IMR-90 (cell line): Measurements from ENCODE around the gene ACYP2. TPM values are rescaled to one million over a fixed set of nuclear protein-coding genes. Genes with fewer than 3 reads are reported as not detected.

Source experiments
- ATAC-seq: fragments of 200-7000 bp; cut with Tn5 transposase; 2 replicates; pipeline ENCODE4 v1.9.1; 2020; ENCODE audit warnings: low read depth, mild to moderate bottlenecking, moderate library complexity
- BruUV-seq: library from RNA; stranded (reverse); fragments of 400-500 nt; replicated peaks from 2 replicates; lab custom pipeline; 2021; lab: Mats Ljungman, UMichigan
- CTCF ChIA-PET: fragments of 300-600 bp; formaldehyde crosslinking; extraction: SDS; loops from one replicate; lab custom pipeline; 2021; ENCODE audit warnings: antibody characterized with exemption; lab: Yijun Ruan, JAX
- POLR2A ChIA-PET: fragments of 300-600 bp; sonication (Branson Sonifier 250); formaldehyde crosslinking; loops from one replicate; lab custom pipeline; 2022; ENCODE audit warnings: antibody characterized with exemption; ENCODE audit not compliant: unreplicated experiment; lab: Charles Lee
- DNase-seq: peaks from one replicate; pipeline ENCODE4 v3.0.0; 2013
- H2AFZ ChIP-seq: replicated peaks from 2 replicates; pipeline ENCODE3; 2013; ENCODE audit warnings: low read length, mild to moderate bottlenecking; ENCODE audit not compliant: poor library complexity
- H2AK5ac ChIP-seq: 2 replicates; pipeline ENCODE4 v1.6.1; 2013; ENCODE audit warnings: low read depth, low read length, inconsistent platforms
- H2AK9ac ChIP-seq: replicated peaks from 2 replicates; pipeline ENCODE3; 2013; ENCODE audit warnings: mild to moderate bottlenecking, low read depth, low read length, moderate library complexity; ENCODE audit not compliant: poor library complexity
- H2BK120ac ChIP-seq: 2 replicates; pipeline ENCODE4 v1.6.1; 2013; ENCODE audit warnings: low read depth, low read length, inconsistent platforms
- H2BK15ac ChIP-seq: 3 replicates; pipeline ENCODE4 v1.6.1; 2013; ENCODE audit warnings: low read depth, low read length, inconsistent platforms
- H2BK20ac ChIP-seq: 2 replicates; pipeline ENCODE4 v1.6.1; 2013; ENCODE audit warnings: low read depth, mild to moderate bottlenecking, inconsistent platforms, low read length, moderate library complexity
- H2BK5ac ChIP-seq: 2 replicates; pipeline ENCODE4 v1.6.1; 2013; ENCODE audit warnings: mild to moderate bottlenecking, low read depth, low read length, inconsistent platforms; ENCODE audit not compliant: poor library complexity, severe bottlenecking
- H3K14ac ChIP-seq: replicated peaks from 2 replicates; pipeline ENCODE4 v1.6.1; 2013; ENCODE audit warnings: low read depth, low read length, inconsistent platforms
- H3K18ac ChIP-seq: 2 replicates; pipeline ENCODE4 v1.6.1; 2013; ENCODE audit warnings: low read depth, low read length, control low read depth
- H3K23ac ChIP-seq: 2 replicates; pipeline ENCODE4 v1.6.1; 2013; ENCODE audit warnings: low read depth, low read length, inconsistent platforms
- H3K27ac ChIP-seq: 2 replicates; pipeline ENCODE4 v1.5.1; 2013; ENCODE audit warnings: mild to moderate bottlenecking, control low read depth, low read length; ENCODE audit not compliant: insufficient read depth
- H3K27me3 ChIP-seq: 2 replicates; pipeline ENCODE4 v1.6.1; 2013; ENCODE audit warnings: low read length; ENCODE audit not compliant: control insufficient read depth, insufficient read depth
- H3K36me3 ChIP-seq: 2 replicates; pipeline ENCODE4 v1.6.1; 2013; ENCODE audit warnings: low read length, mixed read lengths; ENCODE audit not compliant: control insufficient read depth, insufficient read depth
- H3K4ac ChIP-seq: 2 replicates; pipeline ENCODE4 v1.6.1; 2013; ENCODE audit warnings: low read depth, low read length, inconsistent platforms
- H3K4me1 ChIP-seq: 2 replicates; pipeline ENCODE4 v1.6.1; 2013; ENCODE audit warnings: low read length, mixed read lengths; ENCODE audit not compliant: control insufficient read depth, insufficient read depth
- H3K4me2 ChIP-seq: 2 replicates; pipeline ENCODE4 v1.6.1; 2013; ENCODE audit warnings: low read depth, mild to moderate bottlenecking, control low read depth, low read length, moderate library complexity
- H3K4me3 ChIP-seq: 2 replicates; pipeline ENCODE4 v1.5.1; 2013; ENCODE audit warnings: low read depth, mild to moderate bottlenecking, control low read depth, low read length, moderate library complexity; ENCODE audit not compliant: insufficient read depth
- H3K56ac ChIP-seq: 2 replicates; pipeline ENCODE4 v1.6.1; 2013; ENCODE audit warnings: low read length, inconsistent platforms; ENCODE audit not compliant: insufficient read depth; ENCODE audit errors: extremely low read depth
- H3K79me1 ChIP-seq, 2 experiments: 2 replicates each; pipeline ENCODE4 v1.6.1; 2013; ENCODE audit warnings: low read length in 2 of 2, inconsistent platforms in 1 of 2, low read depth in 1 of 2
- H3K9ac ChIP-seq: 2 replicates; pipeline ENCODE4 v1.6.1; 2013; ENCODE audit warnings: low read depth, low read length, control low read depth
- H3K9me1 ChIP-seq: 2 replicates; pipeline ENCODE4 v1.6.1; 2013; ENCODE audit warnings: low read length, inconsistent platforms; ENCODE audit not compliant: insufficient read depth
- H3K9me3 ChIP-seq: 2 replicates; pipeline ENCODE4 v1.6.1; 2013; ENCODE audit warnings: low read length; ENCODE audit not compliant: control insufficient read depth, insufficient read depth
- H4K20me1 ChIP-seq: 2 replicates; pipeline ENCODE4 v1.6.1; 2013; ENCODE audit warnings: low read length, inconsistent platforms; ENCODE audit not compliant: insufficient read depth
- H4K5ac ChIP-seq: 2 replicates; pipeline ENCODE4 v1.6.1; 2013; ENCODE audit warnings: mild to moderate bottlenecking, low read depth, low read length, control low read depth
- H4K8ac ChIP-seq, 2 experiments: 2 replicates each; pipeline ENCODE4 v1.6.1; 2013; ENCODE audit warnings: low read depth in 2 of 2, low read length in 2 of 2, control low read depth in 1 of 2, inconsistent platforms in 1 of 2
- H4K91ac ChIP-seq: 2 replicates; pipeline ENCODE4 v1.6.1; 2013; ENCODE audit warnings: low read depth, low read length, inconsistent platforms; ENCODE audit not compliant: insufficient read depth
- BHLHE40 ChIP-seq: fragments of 150-350 bp; IDR thresholded peaks from 2 replicates; pipeline ENCODE4 v1.6.1; 2016; ENCODE audit warnings: mild to moderate bottlenecking, low read depth, low read length
- CEBPB ChIP-seq: IDR thresholded peaks from 2 replicates; pipeline ENCODE4 v1.6.1; 2012; ENCODE audit warnings: low read depth, low read length, improper control_type of control experiment
- CHD1 ChIP-seq: IDR thresholded peaks from 2 replicates; pipeline ENCODE4 v1.6.1; 2012; ENCODE audit warnings: low read depth, low read length, improper control_type of control experiment
- FOS ChIP-seq: fragments of 150-350 bp; IDR thresholded peaks from 2 replicates; pipeline ENCODE4 v1.6.1; 2016; ENCODE audit warnings: low read depth, low read length
- MAFK ChIP-seq: IDR thresholded peaks from 2 replicates; pipeline ENCODE4 v1.6.1; 2012; ENCODE audit warnings: low read depth, low read length, improper control_type of control experiment
- MAZ ChIP-seq: IDR thresholded peaks from 2 replicates; pipeline ENCODE4 v1.6.1; 2012; ENCODE audit warnings: low read depth, mild to moderate bottlenecking, low read length, improper control_type of control experiment, moderate library complexity, borderline replicate concordance
- MXI1 ChIP-seq: IDR thresholded peaks from 2 replicates; pipeline ENCODE4 v1.6.1; 2012; ENCODE audit warnings: low read depth, mild to moderate bottlenecking, low read length, moderate library complexity, borderline replicate concordance
- NFE2L2 ChIP-seq: fragments of 150-350 bp; IDR thresholded peaks from 2 replicates; pipeline ENCODE4 v1.6.1; 2016; ENCODE audit warnings: low read depth, mild to moderate bottlenecking, low read length
- RAD21 ChIP-seq: IDR thresholded peaks from 2 replicates; pipeline ENCODE4 v1.6.1; 2012; ENCODE audit warnings: low read length, improper control_type of control experiment
- RCOR1 ChIP-seq: IDR thresholded peaks from 2 replicates; pipeline ENCODE4 v1.6.1; 2012; ENCODE audit warnings: mild to moderate bottlenecking, low read length, improper control_type of control experiment; ENCODE audit not compliant: insufficient replicate concordance
- RFX5 ChIP-seq: IDR thresholded peaks from 2 replicates; pipeline ENCODE4 v1.8.0; 2012; ENCODE audit warnings: low read depth, mild to moderate bottlenecking, low read length, moderate library complexity
- SMC3 ChIP-seq: fragments of 150-350 bp; IDR thresholded peaks from 2 replicates; pipeline ENCODE4 v1.6.1; 2016; ENCODE audit warnings: low read depth, mild to moderate bottlenecking, antibody characterized with exemption, low read length, moderate library complexity
- WGBS, 2 experiments: methylation state at CpG; one replicate each; pipeline versions ENCODE4 v1.1.5 to v1.1.7; 2013; ENCODE audit warnings: missing lambda C conversion rate in 2 of 2; ENCODE audit not compliant: insufficient read length in 1 of 2; ENCODE audit errors: extremely low coverage in 2 of 2; 5-methylcytosine and 5-hydroxymethylcytosine counted together
- dilution Hi-C: fragments of 300-500 bp; cut with HindIII; formaldehyde crosslinking; loops from one replicate; pipeline ENCODE4 v1.14.3; 2018; ENCODE audit warnings: low sequenced_read_pairs; ENCODE audit not compliant: unreplicated experiment
- in situ Hi-C: fragments of 300-500 bp; cut with MboI; formaldehyde crosslinking; loops from 3 replicates; pipeline ENCODE4 v1.14.3; 2019; ENCODE audit warnings: low sequenced_read_pairs, inconsistent platforms, mixed read lengths
- intact Hi-C: fragments of 100-400 bp; cut with micrococcal nuclease; formaldehyde crosslinking; loops from 2 replicates; pipeline ENCODE4 v1.10.0; 2022
- polyA plus RNA-seq, 3 experiments: library from polyadenylated mRNA; depleted of rRNA; stranded (reverse); fragments of >200 nt; gene quantifications; 2 replicates each; pipeline ENCODE4 v1.2.3, GENCODE V29; 2012; ENCODE audit warnings: low replicate concordance in 1 of 3
- total RNA-seq: library from RNA; depleted of rRNA; stranded (reverse); fragments of >200 nt; gene quantifications from 2 replicates; pipeline ENCODE4 v1.2.3, GENCODE V29; 2012
- TF ChIP-seq, protein P1 (sequence below): conservative IDR thresholded peaks from 2 replicates; pipeline ENCODE4 v1.5.1; 2012; ENCODE audit warnings: mild to moderate bottlenecking, low read depth, low read length, improper control_type of control experiment
- TF ChIP-seq, protein P2 (sequence below): fragments of 150-350 bp; IDR thresholded peaks from 2 replicates; pipeline ENCODE4 v1.6.1; 2016; ENCODE audit warnings: low read depth, mild to moderate bottlenecking, low read length, moderate library complexity, borderline replicate concordance
- TF ChIP-seq, protein P3 (sequence below): fragments of 150-350 bp; IDR thresholded peaks from 2 replicates; pipeline ENCODE4 v1.6.1; 2017; ENCODE audit warnings: mild to moderate bottlenecking, antibody characterized with exemption, low read length, low read depth

The ACYP2 gene
- total and polyA plus RNA-seq, 2 of the 4 experiments (the other 2 are of a cell fraction): 3.9 to 7.4 TPM

DNA sequence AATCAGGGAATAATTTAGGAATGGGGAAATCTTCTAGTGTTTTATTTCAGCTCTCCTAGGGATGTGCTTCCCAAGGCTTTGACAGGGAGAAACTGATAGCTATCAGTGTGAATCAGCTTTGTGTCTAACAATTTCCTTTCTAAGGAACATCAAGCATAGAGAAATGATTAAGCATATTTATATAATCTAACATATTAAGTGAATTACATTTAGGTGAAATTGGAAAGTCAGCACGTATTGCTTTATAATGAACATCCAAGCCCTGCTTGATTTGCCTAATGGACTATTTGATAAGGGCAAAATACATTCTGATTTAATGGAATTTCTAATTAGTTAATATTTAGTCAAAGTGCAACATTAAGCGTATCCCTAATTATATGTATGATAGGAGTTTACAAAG lies 160.1 kb downstream of the ACYP2 start:
- Histone ChIP-seq H3K56ac (no peak overlapping the region), H3K18ac (no peak overlapping the region), H3K4me3 (no peak overlapping the region), H3K27ac (no peak overlapping the region; the same call in 1 of the 2 replicates), H3K79me1 (no peaks in the 10 kb centered on the region), H3K9me1 (no peaks in the 10 kb centered on the region), H3K14ac (0 out of 2 replicates have a peak overlapping the region, but pooled peaks have one; percentile 63), H2AK9ac (no peak overlapping the region), H4K20me1 (no peaks in the 10 kb centered on the region), H3K4me2 (no peak overlapping the region), H3K27me3 (no peaks in the 10 kb centered on the region), H4K8ac (peak overlapping the region; percentile 1 to 37; a peak in 3 of 4 replicates), H4K91ac (peak overlapping the region; percentile 0; the same call in 1 of the 2 replicates), H3K9me3 (no peaks in the 10 kb centered on the region), H3K23ac (no peak overlapping the region), H2BK20ac (peak overlapping the region; percentile 31; the same call in 1 of the 2 replicates), H2BK15ac (peak overlapping the region; percentile 55; the same call in 1 of the 3 replicates), H3K36me3 (no peaks in the 10 kb centered on the region), H4K5ac (no peak overlapping the region), H2AFZ (no peak overlapping the region), H3K4ac (no peak overlapping the region; the same call in 1 of the 2 replicates), H2BK5ac (no peak overlapping the region), H3K9ac (0 out of 2 replicates have a peak overlapping the region, but pooled peaks have one; percentile 73), H2AK5ac (no peak overlapping the region), H3K4me1 (no peaks in the 10 kb centered on the region), H2BK120ac (peak overlapping the region; percentile 74)
- in situ Hi-C loops: no loop called here
- TF ChIP-seq NFE2L2 (no peak), RFX5 (no peak), MXI1 (no peak), FOS (no peak), BHLHE40 (no peak), SMC3 (no peak), MAZ (no peak), RCOR1 (no peak), CEBPB (no peak), MAFK (no peak), CHD1 (no peak), RAD21 (no peak)
- TF ChIP-seq, protein P1, sequence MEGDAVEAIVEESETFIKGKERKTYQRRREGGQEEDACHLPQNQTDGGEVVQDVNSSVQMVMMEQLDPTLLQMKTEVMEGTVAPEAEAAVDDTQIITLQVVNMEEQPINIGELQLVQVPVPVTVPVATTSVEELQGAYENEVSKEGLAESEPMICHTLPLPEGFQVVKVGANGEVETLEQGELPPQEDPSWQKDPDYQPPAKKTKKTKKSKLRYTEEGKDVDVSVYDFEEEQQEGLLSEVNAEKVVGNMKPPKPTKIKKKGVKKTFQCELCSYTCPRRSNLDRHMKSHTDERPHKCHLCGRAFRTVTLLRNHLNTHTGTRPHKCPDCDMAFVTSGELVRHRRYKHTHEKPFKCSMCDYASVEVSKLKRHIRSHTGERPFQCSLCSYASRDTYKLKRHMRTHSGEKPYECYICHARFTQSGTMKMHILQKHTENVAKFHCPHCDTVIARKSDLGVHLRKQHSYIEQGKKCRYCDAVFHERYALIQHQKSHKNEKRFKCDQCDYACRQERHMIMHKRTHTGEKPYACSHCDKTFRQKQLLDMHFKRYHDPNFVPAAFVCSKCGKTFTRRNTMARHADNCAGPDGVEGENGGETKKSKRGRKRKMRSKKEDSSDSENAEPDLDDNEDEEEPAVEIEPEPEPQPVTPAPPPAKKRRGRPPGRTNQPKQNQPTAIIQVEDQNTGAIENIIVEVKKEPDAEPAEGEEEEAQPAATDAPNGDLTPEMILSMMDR: no peak
- TF ChIP-seq, protein P2, sequence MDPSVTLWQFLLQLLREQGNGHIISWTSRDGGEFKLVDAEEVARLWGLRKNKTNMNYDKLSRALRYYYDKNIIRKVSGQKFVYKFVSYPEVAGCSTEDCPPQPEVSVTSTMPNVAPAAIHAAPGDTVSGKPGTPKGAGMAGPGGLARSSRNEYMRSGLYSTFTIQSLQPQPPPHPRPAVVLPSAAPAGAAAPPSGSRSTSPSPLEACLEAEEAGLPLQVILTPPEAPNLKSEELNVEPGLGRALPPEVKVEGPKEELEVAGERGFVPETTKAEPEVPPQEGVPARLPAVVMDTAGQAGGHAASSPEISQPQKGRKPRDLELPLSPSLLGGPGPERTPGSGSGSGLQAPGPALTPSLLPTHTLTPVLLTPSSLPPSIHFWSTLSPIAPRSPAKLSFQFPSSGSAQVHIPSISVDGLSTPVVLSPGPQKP: no peak
- TF ChIP-seq, protein P3, sequence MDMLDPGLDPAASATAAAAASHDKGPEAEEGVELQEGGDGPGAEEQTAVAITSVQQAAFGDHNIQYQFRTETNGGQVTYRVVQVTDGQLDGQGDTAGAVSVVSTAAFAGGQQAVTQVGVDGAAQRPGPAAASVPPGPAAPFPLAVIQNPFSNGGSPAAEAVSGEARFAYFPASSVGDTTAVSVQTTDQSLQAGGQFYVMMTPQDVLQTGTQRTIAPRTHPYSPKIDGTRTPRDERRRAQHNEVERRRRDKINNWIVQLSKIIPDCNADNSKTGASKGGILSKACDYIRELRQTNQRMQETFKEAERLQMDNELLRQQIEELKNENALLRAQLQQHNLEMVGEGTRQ: no peak
- dilution Hi-C loops: no loop called here
- CTCF ChIA-PET: interaction anchor here (0.7 kb wide), 1 partner anchor 20 kb away, joined by 3 read pairs; no protein-coding TSS in a partner anchor
- intact Hi-C loops: no loop called here
- DNase-seq: no peak
- BruUV-seq: no TSS peak
- no peak for ATAC-seq
- POLR2A ChIA-PET: no interaction called here
- no CpG with 5 or more reads among the region's 2 CpGs for WGBS, 2 experiments
